Stimulated activated CD8-positive, alpha-beta memory T cell treated with anti-CD3 and anti-CD28 coated beads, Interleukin-12 subunit alpha, Interleukin-12 subunit beta, amount 100 ng/mL, for 24 hours (primary cell): ENCODE measurements around the gene CLASP2.
"Not testable (repeated sequence)": the region's sequence is repeated elsewhere in the genome, so short reads cannot be mapped to it uniquely, and the experiment has no call there.

ENCODE experiments used
- DNase-seq: peaks from one replicate; pipeline ENCODE4 v3.0.0-alpha.2; 2020; ENCODE audit errors: extremely low read depth

Gene CLASP2

DNA sequence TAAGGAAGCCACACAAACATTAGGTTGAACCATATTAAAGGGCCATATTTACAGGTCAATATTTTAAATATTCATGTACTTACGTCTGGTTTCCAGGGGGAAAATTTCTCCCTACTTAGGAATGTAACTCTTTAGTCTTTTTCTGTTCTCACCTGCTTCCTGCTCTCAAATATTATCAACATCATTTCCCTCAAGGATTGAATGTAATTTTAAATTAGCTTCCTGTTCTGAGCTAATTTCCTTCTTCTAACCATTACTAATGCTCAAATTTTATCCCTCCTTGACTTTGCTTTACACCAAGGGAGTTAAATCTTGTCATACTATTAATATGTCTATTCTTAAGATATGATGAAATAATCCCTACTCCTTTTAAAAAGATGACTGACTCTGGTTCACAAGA lies 174.5 kb downstream of the CLASP2 start:
- DNase-seq = no peak

DNA sequence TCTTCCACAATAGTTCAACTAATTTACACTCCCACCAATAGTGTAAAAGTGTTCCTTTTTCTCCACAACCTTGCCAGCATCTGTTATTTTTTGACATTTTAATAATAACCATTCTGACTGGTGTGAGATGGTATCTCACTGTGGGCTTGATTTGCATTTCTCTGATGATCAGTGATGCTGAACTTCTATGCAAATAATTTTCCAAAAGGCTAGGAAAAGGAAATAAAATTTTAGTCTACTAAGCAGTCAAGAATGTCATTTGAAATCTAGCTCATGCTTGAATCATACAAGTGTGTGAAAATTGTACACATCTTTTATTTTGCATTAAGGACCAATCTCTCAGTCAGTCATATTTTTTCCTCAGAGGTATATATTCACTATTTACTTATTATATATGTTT lies 176.1 kb downstream of the CLASP2 start:
- no peak for DNase-seq

DNA sequence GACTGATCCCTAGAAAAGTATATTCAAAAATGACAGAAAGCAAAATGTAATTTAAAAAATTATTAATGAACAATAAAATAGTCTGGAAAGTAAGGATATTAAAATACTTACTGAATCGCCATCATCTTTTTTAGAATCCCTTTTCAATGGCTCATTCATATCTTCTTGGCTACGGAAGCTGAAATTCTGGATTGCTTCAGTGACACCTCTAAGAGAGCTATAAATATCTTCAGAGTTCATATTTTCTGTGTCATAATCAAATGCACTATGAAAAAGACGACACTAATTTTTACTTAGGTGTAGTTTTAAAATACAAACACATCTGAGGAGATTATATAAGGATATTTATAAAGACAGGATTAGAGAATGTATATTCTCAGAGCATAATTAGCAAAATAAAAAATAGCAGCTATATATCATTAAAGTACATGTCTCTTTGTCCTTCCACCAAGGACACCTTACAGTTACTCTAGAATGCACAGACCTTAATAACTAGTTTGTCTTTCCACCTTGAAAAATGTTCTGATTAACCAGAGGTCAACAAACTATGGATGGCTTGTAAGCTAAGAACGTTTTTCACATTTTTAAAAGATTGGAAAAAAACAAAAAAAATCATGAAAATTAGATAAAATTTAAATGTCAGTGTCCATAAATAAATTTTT lies 179.2 kb downstream of the CLASP2 start:
- no peak for DNase-seq

DNA sequence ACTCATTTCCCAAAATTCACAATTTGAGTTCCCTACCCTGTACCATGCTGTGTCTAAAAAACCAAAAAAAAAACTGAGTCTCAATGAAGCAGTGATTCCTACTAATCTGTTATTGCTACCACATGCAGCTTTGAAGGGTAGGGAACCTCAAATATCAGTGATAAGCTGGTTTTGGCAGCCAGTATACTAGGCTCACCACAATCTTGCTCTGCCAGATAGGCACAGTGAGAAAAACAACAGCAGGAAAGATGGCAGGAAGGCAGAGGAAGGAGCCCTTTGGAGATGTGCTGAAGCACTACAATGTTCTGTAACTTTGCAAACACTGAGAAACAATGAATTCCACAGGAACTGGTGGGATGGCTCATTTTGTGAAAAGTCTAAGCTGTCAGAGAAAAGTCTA lies 180.9 kb downstream of the CLASP2 start:
- no peak for DNase-seq

DNA sequence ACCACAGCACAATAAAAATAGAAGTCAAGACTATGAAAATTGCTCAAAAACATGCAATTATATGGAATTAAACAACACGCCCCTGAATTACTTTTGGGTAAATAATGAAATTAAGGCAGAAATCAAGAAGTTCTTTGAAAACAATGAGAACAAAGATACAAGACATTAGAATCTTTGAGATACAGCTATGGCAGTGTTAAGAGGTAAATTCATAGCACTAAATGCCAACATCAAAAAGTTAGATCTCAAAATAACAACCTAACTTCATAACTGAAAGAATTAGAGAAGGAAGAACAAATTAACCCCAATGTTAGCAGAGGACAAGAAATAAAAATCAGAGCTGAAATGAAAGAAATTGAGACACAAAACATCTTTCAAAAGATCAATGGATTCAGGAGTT lies 191.3 kb downstream of the CLASP2 start:
- no peak for DNase-seq

DNA sequence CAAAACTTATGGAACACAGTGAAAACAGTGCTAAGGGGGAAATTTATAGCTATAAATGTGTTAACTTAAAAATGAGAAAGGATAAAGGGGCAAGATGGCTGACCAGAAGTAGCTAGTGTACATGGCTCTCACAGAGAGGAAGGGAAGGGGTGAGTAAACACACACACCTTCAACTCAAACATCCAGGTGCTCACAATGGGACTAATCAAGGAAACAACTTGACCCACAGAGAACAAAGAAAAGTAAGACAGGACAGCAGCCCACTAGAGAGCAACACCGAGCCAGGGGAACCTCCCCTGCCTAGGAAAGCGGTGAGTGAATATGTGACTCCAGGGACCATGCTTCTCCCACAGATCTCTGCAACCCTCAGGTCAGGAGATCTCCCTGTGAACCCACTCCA lies 192.8 kb downstream of the CLASP2 start:
- DNase-seq = no peak

DNA sequence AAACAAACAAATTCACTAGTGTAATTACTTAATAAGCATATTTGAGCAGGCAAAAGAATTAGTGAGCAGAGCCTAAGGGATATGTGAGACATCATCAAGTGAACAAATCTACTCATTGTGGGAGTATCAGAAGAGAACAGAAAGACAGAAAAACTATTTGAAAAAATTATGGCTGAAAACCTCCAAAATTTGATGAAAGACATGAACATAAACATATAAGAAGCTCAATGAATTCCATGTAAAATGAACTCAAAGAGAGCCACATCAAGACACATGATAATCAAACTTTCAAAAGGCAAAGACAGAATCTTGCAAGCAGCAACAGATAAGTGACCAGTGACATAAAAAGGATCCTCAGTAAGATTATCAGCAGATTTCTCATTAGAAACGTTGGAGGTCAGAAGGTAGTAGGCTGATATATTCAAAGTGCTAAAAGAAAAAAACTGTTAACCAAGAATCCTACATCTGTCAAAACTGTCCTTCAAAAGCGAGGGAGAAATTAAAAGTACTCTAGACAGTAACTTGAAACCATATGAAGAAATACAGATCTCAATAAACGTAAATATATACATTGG lies 194.9 kb downstream of the CLASP2 start:
- DNase-seq = no peak

DNA sequence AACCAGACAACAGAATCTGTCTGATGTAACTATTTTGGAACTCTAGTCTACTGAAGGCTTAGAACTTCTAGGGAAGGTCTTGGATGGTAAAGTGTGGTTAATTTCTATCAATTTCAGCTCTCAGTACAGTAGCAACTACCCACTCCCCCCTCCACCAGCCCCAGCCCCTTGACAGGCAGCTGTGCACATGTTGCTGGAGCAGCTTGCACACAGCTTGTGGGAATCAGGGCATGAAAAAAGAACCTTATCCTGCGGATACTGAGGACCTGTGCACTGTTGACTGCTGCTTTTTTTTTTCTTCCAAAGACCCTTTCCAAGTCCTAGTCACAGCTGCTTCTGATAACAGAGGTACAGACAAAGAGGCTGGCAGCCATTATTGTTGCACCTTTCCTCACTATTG lies 196.3 kb downstream of the CLASP2 start:
- DNase-seq = no peak

DNA sequence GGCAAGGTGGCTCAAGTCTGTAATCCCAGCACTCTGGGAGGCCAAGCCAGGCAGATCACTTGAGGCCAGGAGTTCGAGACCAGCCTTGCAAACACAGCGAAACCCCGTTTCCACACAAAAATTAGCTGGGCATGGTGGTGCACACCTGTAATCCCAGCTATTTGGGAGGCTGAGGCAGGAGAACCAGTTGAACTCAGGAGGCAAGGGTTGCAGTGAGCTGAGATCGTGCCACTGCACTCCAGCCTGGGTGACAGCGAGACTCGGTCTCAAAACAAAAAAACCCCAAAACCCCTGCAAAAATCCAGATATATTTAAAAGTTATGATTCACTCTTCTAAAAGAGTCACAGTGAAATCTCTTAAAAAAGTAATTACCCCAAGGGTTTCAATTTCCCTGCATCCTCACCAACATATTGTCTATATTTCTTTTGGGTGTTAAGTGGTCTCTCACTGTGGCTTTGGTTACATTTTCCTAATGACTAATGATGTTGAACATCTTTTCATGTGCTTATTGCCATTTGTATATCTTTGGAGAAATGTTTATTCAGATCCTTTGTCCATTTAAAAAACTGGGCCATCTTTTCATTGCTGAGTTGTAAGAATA lies 204.7 kb downstream of the CLASP2 start:
- no peak for DNase-seq

DNA sequence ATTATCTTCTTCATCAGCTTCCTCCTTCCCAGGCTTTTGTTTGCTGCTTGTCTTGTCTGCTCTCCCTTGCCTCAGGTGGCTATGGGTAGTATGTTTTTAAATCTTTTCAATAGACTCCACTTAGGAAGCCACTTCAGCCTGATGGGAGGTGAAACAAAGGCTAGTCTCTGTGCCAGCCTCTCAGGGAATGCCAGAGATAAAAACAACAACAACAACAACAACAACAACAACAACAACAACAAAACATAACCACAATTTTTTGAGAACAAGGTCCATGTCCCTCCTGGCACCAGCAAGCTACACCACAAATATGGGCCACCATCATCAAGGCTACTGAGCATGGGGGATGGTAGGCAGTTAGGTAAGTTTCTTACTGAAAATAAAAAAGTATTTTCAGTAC lies 213.0 kb downstream of the CLASP2 start:
- no peak for DNase-seq

DNA sequence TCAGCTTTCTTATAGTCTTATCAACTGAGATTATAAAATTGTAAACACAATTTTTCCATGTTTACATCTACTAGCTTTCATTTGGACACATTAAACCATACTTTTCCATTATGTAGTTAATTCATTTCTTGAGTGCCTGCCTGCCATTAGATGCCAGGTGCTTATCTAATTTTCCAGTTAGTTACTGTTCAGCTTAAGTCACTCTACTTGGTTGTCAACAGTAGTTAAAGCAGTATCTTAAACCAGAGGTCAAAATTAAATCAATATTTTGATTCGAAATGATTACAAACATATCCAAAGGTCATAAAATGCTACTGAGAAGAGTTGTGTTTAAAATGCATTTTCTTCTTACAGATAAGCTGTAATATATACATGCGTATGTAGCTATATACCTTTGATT lies 221.6 kb downstream of the CLASP2 start:
- DNase-seq = no peak

DNA sequence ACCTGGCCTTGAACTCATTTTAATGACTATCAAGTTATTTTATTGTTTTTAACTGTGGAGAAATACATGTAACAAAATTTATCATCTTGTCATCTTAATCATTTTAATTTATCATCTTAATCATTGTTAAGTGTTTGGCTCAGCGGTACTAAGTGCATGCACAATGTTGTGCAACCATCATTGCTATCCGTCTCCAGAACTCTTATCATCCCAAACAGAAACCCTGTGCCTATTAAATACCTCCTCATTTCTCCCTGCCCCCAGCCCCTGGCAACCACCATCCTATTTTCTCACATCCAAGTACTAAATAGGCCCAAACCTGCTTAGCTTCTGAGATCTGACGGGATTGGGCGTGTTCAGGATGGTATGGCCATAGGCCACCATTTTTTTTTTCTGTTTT lies 226.3 kb downstream of the CLASP2 start:
- DNase-seq = no peak

DNA sequence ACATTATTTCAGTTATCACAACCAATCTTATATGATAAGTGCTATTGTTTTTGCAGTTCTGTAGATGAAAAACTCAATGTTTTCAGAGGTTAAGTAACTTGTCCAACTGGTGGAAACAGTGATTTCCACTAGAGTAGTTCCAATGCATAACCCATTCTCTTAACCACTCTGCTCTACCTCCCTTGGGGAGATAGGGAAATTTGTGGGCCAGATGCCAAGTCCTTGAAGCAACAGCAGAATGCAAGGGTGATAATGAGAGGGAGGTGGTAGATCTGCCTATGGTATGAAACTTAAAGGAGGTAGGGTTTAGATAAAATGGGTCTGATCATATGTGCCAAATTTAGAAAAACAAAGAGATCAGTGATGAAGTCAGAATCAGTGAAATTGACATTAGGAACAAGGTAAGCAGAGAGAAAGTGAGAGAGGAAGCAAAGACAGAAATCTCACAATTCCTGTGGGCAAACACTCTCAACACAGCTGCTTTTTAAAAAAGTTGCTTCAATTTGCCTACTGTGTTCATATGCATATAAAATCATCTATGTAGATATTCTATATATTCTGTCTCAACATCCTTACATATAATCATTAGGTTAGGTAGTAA lies 227.3 kb downstream of the CLASP2 start:
- no peak for DNase-seq

DNA sequence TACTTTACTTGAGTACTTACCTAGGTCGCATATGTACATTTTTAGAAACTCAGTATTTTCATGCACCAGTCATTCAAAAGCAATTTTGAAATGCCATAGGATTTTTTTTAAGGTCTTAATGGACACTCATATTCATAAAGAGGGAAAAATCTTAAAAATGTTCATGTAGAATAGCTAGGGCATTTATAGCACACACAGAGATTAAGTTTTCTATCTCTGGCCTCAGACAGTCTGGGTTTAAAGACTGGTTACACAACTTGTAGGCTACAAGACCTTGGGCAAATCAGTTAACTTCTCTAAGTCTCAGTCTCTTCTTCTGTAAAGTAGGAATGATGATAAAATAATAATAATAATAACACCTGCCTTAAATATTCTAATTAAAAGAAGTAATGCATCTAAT lies 229.4 kb downstream of the CLASP2 start:
- no peak for DNase-seq

DNA sequence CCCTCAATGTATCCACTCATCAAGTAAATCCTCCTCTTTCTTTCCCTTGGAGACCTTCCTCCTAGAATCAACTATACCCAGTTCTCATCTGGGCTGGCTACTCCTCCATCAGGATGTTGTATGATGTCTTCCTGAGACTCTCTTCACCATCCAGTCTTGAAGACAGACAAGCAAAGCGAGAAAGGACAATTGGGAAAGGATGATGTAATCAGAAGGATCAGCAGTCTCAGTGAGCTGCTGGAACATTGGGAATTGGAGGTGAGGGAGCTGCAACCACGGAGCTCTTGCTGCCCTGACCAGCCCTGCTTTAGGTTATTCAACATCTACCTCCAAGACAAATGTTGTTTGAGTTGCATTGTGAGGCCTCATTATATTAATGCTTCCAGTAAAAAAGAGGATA lies 229.8 kb downstream of the CLASP2 start:
- DNase-seq = no peak

DNA sequence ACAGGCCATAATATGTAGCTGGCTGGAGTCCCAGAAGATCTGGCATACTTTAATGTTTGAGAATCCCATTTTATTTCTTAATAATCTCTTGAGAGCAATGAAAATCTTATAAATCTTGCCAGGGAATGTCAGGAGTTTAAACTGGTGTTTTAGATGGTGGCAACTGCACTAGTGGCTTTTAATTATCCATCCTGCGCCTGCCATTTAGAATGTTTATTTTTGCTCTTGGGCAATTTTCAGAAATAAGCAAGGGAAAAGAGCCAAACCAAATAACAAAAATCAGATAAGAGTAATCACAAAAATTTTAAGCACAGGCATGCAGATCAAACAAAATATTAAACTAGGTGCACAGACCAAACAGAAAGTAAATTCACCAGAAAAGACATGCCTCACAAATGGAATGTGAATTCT lies 235.9 kb downstream of the CLASP2 start:
- no peak for DNase-seq

DNA sequence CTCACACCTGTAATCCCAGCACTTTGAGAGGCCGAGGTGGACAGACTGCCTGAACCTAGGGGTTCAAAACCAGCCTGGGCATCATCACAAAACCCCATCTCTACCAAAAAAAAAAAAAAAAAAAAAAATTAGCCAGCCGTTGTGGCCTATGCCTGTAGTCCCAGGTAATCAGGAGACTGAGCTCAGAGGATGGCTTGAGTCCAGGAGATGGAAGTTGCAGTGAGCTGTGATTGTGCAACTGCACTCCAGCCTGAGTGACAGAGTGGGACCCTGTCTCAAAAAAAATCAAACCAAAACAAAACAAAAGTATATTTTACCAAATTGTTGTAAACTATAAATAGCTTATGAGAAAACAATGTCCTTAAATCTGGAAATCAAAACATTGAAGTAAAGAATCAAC lies 243.2 kb downstream of the CLASP2 start:
- no peak for DNase-seq

DNA sequence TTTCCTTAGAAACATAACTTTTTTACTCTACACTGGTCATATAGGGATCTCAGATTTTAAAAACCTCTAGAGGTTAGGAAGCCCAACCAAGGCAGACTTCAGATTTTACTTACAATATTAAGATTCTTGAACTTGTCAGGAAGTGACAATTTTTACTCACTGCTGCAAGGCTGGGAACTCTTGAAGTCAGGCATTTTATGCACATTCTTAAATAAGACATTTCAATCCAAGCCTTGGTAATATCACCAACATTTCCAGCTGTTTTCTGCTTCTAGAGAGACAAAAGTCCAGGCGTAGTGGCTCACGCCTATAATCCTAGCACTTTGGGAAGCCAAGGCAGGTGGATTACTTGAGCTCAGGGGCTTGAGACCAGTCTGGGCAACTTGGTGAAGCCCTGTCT lies 244.2 kb downstream of the CLASP2 start:
- DNase-seq = no peak

DNA sequence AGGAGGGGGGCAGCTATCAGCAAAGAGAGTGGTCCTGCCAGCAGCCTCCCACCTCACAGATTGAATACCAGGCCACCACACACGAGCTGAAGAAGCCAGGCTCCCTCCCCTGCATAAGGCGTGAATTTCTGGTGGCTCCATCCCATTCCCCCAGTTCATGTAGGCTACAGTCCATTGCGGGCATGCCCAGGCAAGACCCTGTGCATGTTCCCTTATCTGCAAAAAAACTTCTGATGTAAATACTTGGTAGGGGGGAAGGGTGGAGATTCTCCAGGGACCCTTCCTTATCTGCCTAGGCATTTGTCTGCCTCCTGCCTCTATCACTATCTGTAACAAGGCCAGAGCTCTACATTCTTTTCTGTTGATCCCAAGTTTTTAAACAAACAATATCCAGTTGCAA lies 250.3 kb downstream of the CLASP2 start:
- DNase-seq = no peak

DNA sequence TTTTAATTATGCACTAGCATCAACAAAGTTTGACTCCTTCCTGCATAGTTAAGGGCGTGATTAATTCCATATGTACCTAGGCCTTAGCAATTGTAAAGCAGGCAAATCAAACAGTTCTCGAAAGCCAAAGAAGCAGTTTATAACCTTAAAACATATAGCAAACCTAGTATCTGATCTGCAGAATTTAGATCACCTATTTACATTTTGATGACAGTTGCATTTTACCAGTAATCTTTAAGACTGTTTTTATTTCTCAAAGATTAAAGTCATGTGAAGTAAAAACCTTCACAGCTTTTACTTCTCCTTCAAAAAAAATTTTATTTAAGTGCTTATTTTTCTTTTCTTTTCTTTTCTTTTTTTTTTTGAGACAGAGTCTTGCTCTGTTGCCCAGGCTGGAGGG lies 257.0 kb downstream of the CLASP2 start:
- DNase-seq = no peak

DNA sequence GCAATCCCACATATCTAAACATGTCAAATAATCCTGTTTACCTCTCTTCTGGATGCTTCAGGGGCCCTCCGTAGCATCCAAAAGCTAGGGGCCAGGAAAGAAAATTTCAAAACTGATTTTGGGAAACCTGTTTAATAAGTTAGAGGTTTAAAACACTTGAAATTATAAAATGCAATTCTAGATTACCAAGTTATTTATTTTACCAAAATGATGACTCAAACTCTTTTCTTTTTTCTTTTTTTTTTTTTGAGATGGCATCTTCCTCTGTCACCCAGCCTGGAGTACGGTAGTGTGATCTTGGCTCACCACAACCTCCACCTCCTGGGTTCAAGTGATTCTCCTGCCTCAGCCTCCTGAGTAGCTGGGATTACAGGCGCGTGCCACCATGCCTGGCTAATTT lies 258.5 kb downstream of the CLASP2 start:
- not testable (repeated sequence) for DNase-seq

DNA sequence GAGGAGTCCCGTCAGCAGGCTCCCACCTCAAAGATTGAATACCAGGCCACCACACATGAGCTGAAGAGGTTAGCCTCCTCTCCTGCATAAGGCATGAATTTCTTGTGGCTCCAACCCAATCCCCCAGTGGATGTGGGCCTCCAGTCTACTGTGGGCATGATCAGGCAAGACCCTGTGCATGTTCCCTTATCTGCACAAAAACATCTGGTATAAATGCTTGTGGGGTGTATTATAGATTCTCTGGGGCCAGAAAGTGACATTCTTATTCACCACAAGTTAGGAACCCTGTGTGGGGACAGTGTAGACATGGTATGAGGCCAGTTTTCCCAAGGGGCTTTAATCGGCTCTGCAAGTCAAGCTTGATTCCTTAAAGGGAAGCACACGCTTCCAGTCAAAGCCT lies 259.6 kb downstream of the CLASP2 start:
- DNase-seq = no peak

DNA sequence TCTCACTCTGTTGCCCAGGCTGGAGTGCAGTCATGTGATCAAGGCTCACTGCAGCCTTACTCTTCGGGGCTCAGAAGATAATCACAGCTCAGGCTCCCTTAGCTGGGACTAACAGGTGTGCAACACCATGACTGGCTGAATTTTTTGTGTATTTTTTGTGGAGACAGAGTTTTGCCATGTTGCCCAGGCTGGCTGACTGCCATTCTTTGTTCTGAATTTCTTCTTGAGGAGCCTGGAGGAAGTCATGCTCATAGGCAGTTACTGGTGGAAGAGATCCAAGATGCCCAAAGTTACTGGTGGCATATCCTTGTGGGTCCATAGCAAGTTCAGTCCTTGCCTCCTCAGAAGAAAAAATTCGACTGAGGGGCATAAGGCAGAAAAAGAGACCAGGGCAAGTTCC lies 261.3 kb downstream of the CLASP2 start:
- no peak for DNase-seq
